ENCODE measurements around the gene SERTAD2. TPM values are rescaled to one million over a fixed set of nuclear protein-coding genes. Genes with fewer than 3 reads are reported as not detected.

Gene SERTAD2
- total RNA-seq, 1 donor from 2014 or later = 9.8 TPM

- TF ChIP-seq CTCF (IDR thresholded peaks at IDR 0.05; ENCODE audit: unreplicated experiment) = no peak
- Mint-ChIP-seq H3K27me3 (ENCODE audit: unreplicated experiment) (peaks cover 11% of the 10 kb centered on the region), H3K4me1 (ENCODE audit: unreplicated experiment) (peaks cover 13% of the 10 kb centered on the region), H3K9me3 (ENCODE audit: unreplicated experiment) (no peaks in the 10 kb centered on the region), H3K27ac (ENCODE audit: unreplicated experiment) (no peak overlapping the region), H3K4me3 (ENCODE audit: unreplicated experiment) (no peak overlapping the region), H3K36me3 (ENCODE audit: low read depth, unreplicated experiment) (peaks cover 4% of the 10 kb centered on the region)
- DNase-seq (ENCODE audit: low spot score) = no peak
Observed at GRCh38 chr2:64626963-64627760, 26.6 kb downstream of the SERTAD2 start.

GRCh38 chr2:64626146-64626809 is 27.4 kb downstream of the SERTAD2 start:
- peaks cover 13% of the 10 kb centered on the region for H3K4me1 Mint-ChIP-seq (ENCODE audit: unreplicated experiment)
- no peaks in the 10 kb centered on the region for H3K9me3 Mint-ChIP-seq (ENCODE audit: unreplicated experiment)
- H3K36me3 Mint-ChIP-seq (ENCODE audit: low read depth, unreplicated experiment) = peaks cover 4% of the 10 kb centered on the region
- H3K27me3 Mint-ChIP-seq (ENCODE audit: unreplicated experiment) = peaks cover 11% of the 10 kb centered on the region
- TF ChIP-seq CTCF (IDR thresholded peaks at IDR 0.05; ENCODE audit: unreplicated experiment) = no peak
- DNase-seq (ENCODE audit: low spot score) = no peak
- no peak overlapping the region for H3K4me3 Mint-ChIP-seq (ENCODE audit: unreplicated experiment)
- peak overlapping the region; percentile 54 for H3K27ac Mint-ChIP-seq (ENCODE audit: unreplicated experiment)

- TF ChIP-seq CTCF (IDR thresholded peaks at IDR 0.05; ENCODE audit: unreplicated experiment) = no peak
- peaks cover 10% of the 10 kb centered on the region for H3K4me1 Mint-ChIP-seq (ENCODE audit: unreplicated experiment)
Observed at GRCh38 chr2:64625299-64626145, 28.2 kb downstream of the SERTAD2 start.

GRCh38 chr2:64624862-64625261 is 28.9 kb downstream of the SERTAD2 start:
- Mint-ChIP-seq H3K4me1 (ENCODE audit: unreplicated experiment) (peaks cover 10% of the 10 kb centered on the region), H3K27me3 (ENCODE audit: unreplicated experiment) (peaks cover 11% of the 10 kb centered on the region), H3K9me3 (ENCODE audit: unreplicated experiment) (no peaks in the 10 kb centered on the region), H3K27ac (ENCODE audit: unreplicated experiment) (no peak overlapping the region), H3K4me3 (ENCODE audit: unreplicated experiment) (no peak overlapping the region), H3K36me3 (ENCODE audit: low read depth, unreplicated experiment) (no peaks in the 10 kb centered on the region)
- TF ChIP-seq CTCF (IDR thresholded peaks at IDR 0.05; ENCODE audit: unreplicated experiment) = no peak
- no peak for DNase-seq (ENCODE audit: low spot score)

More at GRCh38 chr2:64625299-64626145, 28.2 kb downstream of the SERTAD2 start:
- no peaks in the 10 kb centered on the region for H3K36me3 Mint-ChIP-seq (ENCODE audit: low read depth, unreplicated experiment)
- H3K4me3 Mint-ChIP-seq (ENCODE audit: unreplicated experiment) = no peak overlapping the region
- no peaks in the 10 kb centered on the region for H3K9me3 Mint-ChIP-seq (ENCODE audit: unreplicated experiment)
- no peak for DNase-seq (ENCODE audit: low spot score)
- H3K27ac Mint-ChIP-seq (ENCODE audit: unreplicated experiment) = peak overlapping the region; percentile 54
- H3K27me3 Mint-ChIP-seq (ENCODE audit: unreplicated experiment) = peaks cover 11% of the 10 kb centered on the region

Measured in endothelial cell (in vitro differentiated cells).